ENCODE data around the gene ARNT2. TPM values are rescaled to one million over a fixed set of nuclear protein-coding genes. Genes with fewer than 3 reads are reported as not detected.

The ARNT2 gene
- total and polyA plus RNA-seq, 3 donors from 2014 or later = 34.3 to 58.7 (median 50.2) TPM

DNA sequence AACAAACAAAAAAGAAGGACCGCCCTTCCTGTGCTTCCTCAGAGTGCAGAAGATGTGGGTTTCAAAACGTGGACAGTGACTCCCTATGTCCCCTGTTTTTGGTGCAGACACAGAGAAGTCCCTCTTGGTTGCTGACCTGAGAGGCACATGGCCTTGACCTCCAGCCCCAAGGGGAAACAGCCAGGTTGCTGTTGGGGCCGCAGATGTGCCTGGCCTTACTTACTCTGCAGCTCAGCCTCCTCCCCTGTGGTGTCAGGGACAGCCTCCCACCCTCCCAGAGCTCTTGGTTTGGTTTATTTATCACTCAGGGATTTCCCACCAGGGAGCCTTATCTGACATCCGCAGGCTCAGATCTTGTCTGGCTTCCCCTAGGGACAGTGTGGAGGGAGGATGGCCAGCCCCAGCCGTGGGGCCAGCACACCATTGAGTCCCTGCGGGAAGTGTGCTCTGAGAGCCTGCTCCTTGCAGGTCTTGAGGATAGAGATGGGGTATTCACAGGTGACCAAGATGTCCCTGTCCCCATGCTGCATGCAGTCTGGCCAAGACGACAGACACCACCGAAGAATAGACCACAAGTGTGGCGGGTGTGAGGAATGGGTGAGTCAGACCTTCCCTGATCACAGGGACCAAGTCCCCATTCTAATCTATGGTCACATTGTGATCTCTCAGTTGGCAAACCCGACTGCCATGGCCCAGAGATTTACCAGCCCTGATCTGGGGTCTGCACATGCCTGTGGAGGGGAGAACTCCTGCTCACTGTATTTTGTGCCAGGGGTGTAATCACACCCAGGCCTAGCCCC, 156.6 kb downstream of the ARNT2 start:
- Histone ChIP-seq H3K9me3 (no peaks in the 10 kb centered on the region), H3K4me3 (no peak overlapping the region), H3K36me3 (ENCODE audit: low read depth, missing control alignments) (no peaks in the 10 kb centered on the region), H3K4me1 (peaks cover 4% of the 10 kb centered on the region), H3K27me3 (no peaks in the 10 kb centered on the region), H3K27ac (no peak overlapping the region)
- TF ChIP-seq POLR2A (IDR thresholded peaks at IDR 0.05) = no peak
- TF ChIP-seq, protein P1, sequence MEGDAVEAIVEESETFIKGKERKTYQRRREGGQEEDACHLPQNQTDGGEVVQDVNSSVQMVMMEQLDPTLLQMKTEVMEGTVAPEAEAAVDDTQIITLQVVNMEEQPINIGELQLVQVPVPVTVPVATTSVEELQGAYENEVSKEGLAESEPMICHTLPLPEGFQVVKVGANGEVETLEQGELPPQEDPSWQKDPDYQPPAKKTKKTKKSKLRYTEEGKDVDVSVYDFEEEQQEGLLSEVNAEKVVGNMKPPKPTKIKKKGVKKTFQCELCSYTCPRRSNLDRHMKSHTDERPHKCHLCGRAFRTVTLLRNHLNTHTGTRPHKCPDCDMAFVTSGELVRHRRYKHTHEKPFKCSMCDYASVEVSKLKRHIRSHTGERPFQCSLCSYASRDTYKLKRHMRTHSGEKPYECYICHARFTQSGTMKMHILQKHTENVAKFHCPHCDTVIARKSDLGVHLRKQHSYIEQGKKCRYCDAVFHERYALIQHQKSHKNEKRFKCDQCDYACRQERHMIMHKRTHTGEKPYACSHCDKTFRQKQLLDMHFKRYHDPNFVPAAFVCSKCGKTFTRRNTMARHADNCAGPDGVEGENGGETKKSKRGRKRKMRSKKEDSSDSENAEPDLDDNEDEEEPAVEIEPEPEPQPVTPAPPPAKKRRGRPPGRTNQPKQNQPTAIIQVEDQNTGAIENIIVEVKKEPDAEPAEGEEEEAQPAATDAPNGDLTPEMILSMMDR (IDR thresholded peaks at IDR 0.05) = no peak
- no peak for DNase-seq
- 65 to 70% methylated on average over 8 to 10 of the region's 10 CpGs for WGBS, 2 donors
- intact Hi-C loops (cut with DNase I; ENCODE audit: low total_unique reads) = no loop called here

DNA sequence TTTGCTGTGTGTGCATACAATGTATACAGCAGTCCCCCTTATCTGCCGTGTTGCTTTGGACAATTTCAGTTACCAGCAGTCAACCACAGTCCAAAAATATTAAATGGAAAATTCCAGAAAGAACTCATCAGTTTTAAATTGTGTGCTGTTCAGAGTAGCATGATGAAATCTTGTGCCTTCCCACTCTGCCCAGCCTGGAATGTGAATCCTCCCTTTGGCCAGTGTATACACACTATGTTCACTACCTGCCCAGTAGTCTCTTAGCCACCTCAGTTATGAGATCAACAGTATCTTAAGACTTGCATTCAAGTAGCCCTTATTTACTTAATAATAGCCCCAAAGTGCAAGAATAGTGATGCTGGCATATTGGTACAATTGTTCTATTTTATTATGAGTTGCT, 157.3 kb downstream of the ARNT2 start:
- no peak for DNase-seq
- no peaks in the 10 kb centered on the region for H3K9me3 ChIP-seq
- H3K4me3 ChIP-seq = no peak overlapping the region
- H3K4me1 ChIP-seq = peaks cover 4% of the 10 kb centered on the region
- intact Hi-C loops (cut with DNase I; ENCODE audit: low total_unique reads) = no loop called here
- no peaks in the 10 kb centered on the region for H3K36me3 ChIP-seq (ENCODE audit: low read depth, missing control alignments)
- no peaks in the 10 kb centered on the region for H3K27me3 ChIP-seq
- no peak overlapping the region for H3K27ac ChIP-seq
- WGBS, 2 donors = 90 to 92% methylated on average over 1 of the region's 1 CpG
- TF ChIP-seq, protein P1 (IDR thresholded peaks at IDR 0.05) = no peak
- TF ChIP-seq POLR2A (IDR thresholded peaks at IDR 0.05) = no peak

- peaks cover 4% of the 10 kb centered on the region for H3K4me1 ChIP-seq
- DNase-seq = no peak
- H3K36me3 ChIP-seq (ENCODE audit: low read depth, missing control alignments) = no peaks in the 10 kb centered on the region
- intact Hi-C loops (cut with DNase I; ENCODE audit: low total_unique reads) = no loop called here
- H3K9me3 ChIP-seq = no peaks in the 10 kb centered on the region
- no peak overlapping the region for H3K27ac ChIP-seq
- H3K27me3 ChIP-seq = no peaks in the 10 kb centered on the region
- H3K4me3 ChIP-seq = no peak overlapping the region
- 94 to 97% methylated on average over 4 of the region's 4 CpGs for WGBS, 2 donors
- TF ChIP-seq, protein P1 (IDR thresholded peaks at IDR 0.05) = no peak
- TF ChIP-seq POLR2A (IDR thresholded peaks at IDR 0.05) = no peak
Measured at GRCh38 chr15:80562033-80562432, 157.9 kb downstream of the ARNT2 start.

- no peak overlapping the region for H3K4me3 ChIP-seq
- H3K9me3 ChIP-seq = no peaks in the 10 kb centered on the region
- H3K27ac ChIP-seq = no peak overlapping the region
- H3K36me3 ChIP-seq (ENCODE audit: low read depth, missing control alignments) = no peaks in the 10 kb centered on the region
- peaks cover 4% of the 10 kb centered on the region for H3K4me1 ChIP-seq
- no peak for DNase-seq
- no peaks in the 10 kb centered on the region for H3K27me3 ChIP-seq
- WGBS, 2 donors = 87 to 93% methylated on average over 11 of the region's 11 CpGs
- no peak for TF ChIP-seq POLR2A (IDR thresholded peaks at IDR 0.05)
- TF ChIP-seq, protein P1 (IDR thresholded peaks at IDR 0.05) = no peak
- intact Hi-C loops (cut with DNase I; ENCODE audit: low total_unique reads) = no loop called here
Measured at GRCh38 chr15:80562846-80563245, 158.7 kb downstream of the ARNT2 start.

All from testis (tissue), 3 donors.